OCI-LY1 (cell line): ENCODE measurements around the gene SEC14L3.

Source experiments
- CTCF ChIP-seq: fragments of 200-600 bp; sonication (generic), shearing (Covaris generic); IDR thresholded peaks from 2 replicates; pipeline ENCODE4 v1.5.1; 2017; ENCODE audit warnings: mild to moderate bottlenecking, antibody characterized with exemption, low read length, moderate library complexity, mixed read lengths
- EZH2 ChIP-seq: fragments of 200-600 bp; sonication (generic), shearing (Covaris generic); IDR thresholded peaks from 2 replicates; pipeline ENCODE4 v1.8.0; 2017; ENCODE audit warnings: borderline replicate concordance, mixed run types, mild to moderate bottlenecking, antibody characterized with exemption, low read length, moderate library complexity, mixed read lengths

DNA sequence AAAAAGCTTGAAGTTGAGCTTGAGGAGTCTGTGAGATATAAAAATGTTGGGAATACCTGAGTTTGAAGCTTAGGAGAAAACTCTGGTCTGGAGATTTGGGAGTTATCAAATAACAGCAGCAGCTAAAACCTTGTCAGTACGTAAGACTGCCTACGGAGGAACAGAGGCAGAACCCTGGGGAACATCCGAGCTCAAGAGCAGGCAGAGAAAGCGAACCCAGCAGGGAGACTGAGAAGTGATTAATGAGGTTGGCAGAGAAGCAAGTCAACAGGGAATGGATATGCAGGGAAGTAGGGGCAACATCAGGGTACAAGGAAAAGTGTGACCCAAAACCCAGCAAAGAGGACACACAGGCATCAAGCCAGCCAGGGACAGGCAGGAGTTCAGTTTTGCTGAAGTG lies 58.8 kb downstream of the SEC14L3 start:
- TF ChIP-seq CTCF, result no peak
- TF ChIP-seq EZH2, result no peak
